WTC11 (cell line): ENCODE results near the gene HOXB8. TPM values are rescaled to one million over a fixed set of nuclear protein-coding genes. Genes with fewer than 3 reads are reported as not detected.

Experiments used
- ATAC-seq: fragments of 200-7000 bp; cut with Tn5 transposase; 2 replicates; pipeline ENCODE4 v1.10.0; 2021; ENCODE audit warnings: mild to moderate bottlenecking, moderate library complexity
- CTCF ChIA-PET: fragments of 300-600 bp; sonication (Branson Sonifier 250); formaldehyde crosslinking; loops from one replicate; lab custom pipeline; 2021; ENCODE audit warnings: antibody characterized with exemption; lab: Charles Lee
- POLR2A ChIA-PET: fragments of 350-600 bp; sonication (Branson Sonifier 250); formaldehyde crosslinking; loops from one replicate; lab custom pipeline; 2021; ENCODE audit warnings: antibody characterized with exemption; lab: Charles Lee
- DNase-seq: peaks from one replicate; pipeline ENCODE4 v3.0.0; 2021; ENCODE audit warnings: low spot score
- H3K27ac Mint-ChIP-seq: 2 replicates; pipeline ENCODE4 v1.8.0; 2021; ENCODE audit warnings: mixed read lengths
- H3K27me3 Mint-ChIP-seq: 2 replicates; pipeline ENCODE4 v1.8.0; 2021; ENCODE audit warnings: low read depth, mild to moderate bottlenecking, moderate library complexity, mixed read lengths
- H3K36me3 Mint-ChIP-seq: 2 replicates; pipeline ENCODE4 v1.8.0; 2021; ENCODE audit warnings: mixed read lengths
- H3K4me1 Mint-ChIP-seq: 2 replicates; pipeline ENCODE4 v1.8.0; 2022; ENCODE audit warnings: mixed read lengths
- H3K4me3 Mint-ChIP-seq: 2 replicates; pipeline ENCODE4 v1.8.0; 2021; ENCODE audit warnings: mild to moderate bottlenecking, moderate library complexity, mixed read lengths
- H3K9me3 Mint-ChIP-seq: 2 replicates; pipeline ENCODE4 v1.8.0; 2021; ENCODE audit warnings: mixed read lengths
- ATF3 ChIP-seq: sonication (generic); formaldehyde crosslinking; conservative IDR thresholded peaks from 2 replicates; pipeline ENCODE4 v1.8.1; 2022; ENCODE audit warnings: mild to moderate bottlenecking, missing genetic modification reagents
- ATF6 ChIP-seq: sonication (generic); formaldehyde crosslinking; IDR thresholded peaks from 2 replicates; pipeline ENCODE4 v1.8.1; 2023; ENCODE audit warnings: mild to moderate bottlenecking, missing genetic modification reagents
- CREB1 ChIP-seq: sonication (generic); formaldehyde crosslinking; IDR thresholded peaks from 2 replicates; pipeline ENCODE4 v1.8.0; 2023; ENCODE audit warnings: mild to moderate bottlenecking, missing genetic modification reagents
- CREM ChIP-seq: sonication (generic); formaldehyde crosslinking; IDR thresholded peaks from 2 replicates; pipeline ENCODE4 v1.8.1; 2022; ENCODE audit warnings: mild to moderate bottlenecking, missing genetic modification reagents, moderate library complexity
- EMX1 ChIP-seq: fragments of 250-450 bp; sonication (Bioruptor Pico); IDR thresholded peaks from 2 replicates; pipeline ENCODE4 v1.8.0; 2021; ENCODE audit warnings: mild to moderate bottlenecking
- FOXP4 ChIP-seq: sonication (generic); formaldehyde crosslinking; IDR thresholded peaks from 2 replicates; pipeline ENCODE4 v1.8.0; 2022; ENCODE audit warnings: mild to moderate bottlenecking, missing genetic modification reagents
- IRF1 ChIP-seq: sonication (generic); formaldehyde crosslinking; IDR thresholded peaks from 2 replicates; pipeline ENCODE4 v1.8.0; 2023; ENCODE audit warnings: missing genetic modification reagents
- IRF2 ChIP-seq: sonication (generic); formaldehyde crosslinking; IDR thresholded peaks from 2 replicates; pipeline ENCODE4 v1.8.0; 2022; ENCODE audit warnings: low read depth, missing genetic modification reagents, borderline replicate concordance
- MXD4 ChIP-seq: fragments of 250-450 bp; sonication (Bioruptor Pico); IDR thresholded peaks from 2 replicates; pipeline ENCODE4 v1.8.0; 2021; ENCODE audit warnings: mild to moderate bottlenecking, moderate library complexity, borderline replicate concordance
- NFE2L1 ChIP-seq: sonication (generic); formaldehyde crosslinking; IDR thresholded peaks from 2 replicates; pipeline ENCODE4 v1.8.1; 2023; ENCODE audit warnings: missing genetic modification reagents
- NR1H2 ChIP-seq: sonication (generic); formaldehyde crosslinking; IDR thresholded peaks from 2 replicates; pipeline ENCODE4 v1.9.0; 2021; ENCODE audit warnings: mild to moderate bottlenecking, moderate library complexity, missing genetic modification reagents
- NR3C1 ChIP-seq: sonication (generic); formaldehyde crosslinking; conservative IDR thresholded peaks from 2 replicates; pipeline ENCODE4 v1.8.1; 2023; ENCODE audit warnings: low read depth, mild to moderate bottlenecking, missing genetic modification reagents
- PREB ChIP-seq: sonication (generic); formaldehyde crosslinking; IDR thresholded peaks from 2 replicates; pipeline ENCODE4 v1.8.1; 2022; ENCODE audit warnings: mild to moderate bottlenecking, missing genetic modification reagents, moderate library complexity, borderline replicate concordance
- RORB ChIP-seq: fragments of 250-450 bp; sonication (Bioruptor Pico); IDR thresholded peaks from 2 replicates; pipeline ENCODE4 v1.9.0; 2021; ENCODE audit warnings: mild to moderate bottlenecking
- TEAD1 ChIP-seq: sonication (generic); formaldehyde crosslinking; IDR thresholded peaks from 2 replicates; pipeline ENCODE4 v1.8.0; 2022; ENCODE audit warnings: mild to moderate bottlenecking, missing genetic modification reagents
- TEAD4 ChIP-seq: sonication (generic); formaldehyde crosslinking; IDR thresholded peaks from 2 replicates; pipeline ENCODE4 v1.8.0; 2022; ENCODE audit warnings: mild to moderate bottlenecking, missing genetic modification reagents
- TP53 ChIP-seq: sonication (generic); formaldehyde crosslinking; IDR thresholded peaks from 2 replicates; pipeline ENCODE4 v1.8.1; 2023; ENCODE audit warnings: mild to moderate bottlenecking, missing genetic modification reagents
- USF2 ChIP-seq: sonication (generic); formaldehyde crosslinking; IDR thresholded peaks from 2 replicates; pipeline ENCODE4 v1.8.1; 2023; ENCODE audit warnings: mild to moderate bottlenecking, missing genetic modification reagents, moderate library complexity
- ZBTB43 ChIP-seq: sonication (generic); formaldehyde crosslinking; IDR thresholded peaks from 2 replicates; pipeline ENCODE4 v1.8.1; 2023; ENCODE audit warnings: mild to moderate bottlenecking, missing genetic modification reagents
- ZMAT4 ChIP-seq: fragments of 250-450 bp; sonication (Bioruptor Pico); IDR thresholded peaks from 2 replicates; pipeline ENCODE4 v1.9.0; 2021; ENCODE audit warnings: mild to moderate bottlenecking
- ZNF138 ChIP-seq: sonication (generic); formaldehyde crosslinking; conservative IDR thresholded peaks from 2 replicates; pipeline ENCODE4 v1.8.1; 2022; ENCODE audit warnings: mild to moderate bottlenecking, moderate library complexity, missing genetic modification reagents
- ZNF219 ChIP-seq: sonication (generic); formaldehyde crosslinking; IDR thresholded peaks from 2 replicates; pipeline ENCODE4 v1.8.0; 2023; ENCODE audit warnings: missing genetic modification reagents, mild to moderate bottlenecking, borderline replicate concordance
- ZNF396 ChIP-seq: fragments of 250-450 bp; sonication (Bioruptor Pico); IDR thresholded peaks from 2 replicates; pipeline ENCODE4 v1.8.0; 2021; ENCODE audit warnings: mild to moderate bottlenecking, moderate library complexity, borderline replicate concordance
- ZNF416 ChIP-seq: fragments of 250-450 bp; sonication (Bioruptor Pico); IDR thresholded peaks from 2 replicates; pipeline ENCODE4 v1.9.0; 2021; ENCODE audit warnings: mild to moderate bottlenecking, inconsistent platforms
- ZNF671 ChIP-seq: fragments of 250-450 bp; sonication (Bioruptor Pico); IDR thresholded peaks from 2 replicates; pipeline ENCODE4 v1.8.0; 2021; ENCODE audit warnings: mild to moderate bottlenecking
- total RNA-seq: library from RNA; stranded (reverse); gene quantifications from 3 replicates; pipeline ENCODE4 v1.2.3, GENCODE V29; 2021

HOXB8 gene
- total RNA-seq, 1 experiment from 2014 or later, result not detected

GRCh38 chr17:48629411-48629759 is 14.3 kb upstream of the HOXB8 start:
- Mint-ChIP-seq H3K9me3 (no peaks in the 10 kb centered on the region), H3K36me3 (no peaks in the 10 kb centered on the region; the same call in 1 of the 2 replicates), H3K4me1 (peaks cover 23% of the 10 kb centered on the region), H3K27me3 (peaks cover 100% of the 10 kb centered on the region; the same call in 1 of the 2 replicates), H3K27ac (no peak overlapping the region), H3K4me3 (no peak overlapping the region)
- CTCF ChIA-PET, result interaction anchor here (0.6 to 1.1 kb wide), 2 partner anchors 11 to 36 kb away, joined by 3 read pairs; partner anchors contain the start of gene HOXB5
- DNase-seq, result no peak
- ATAC-seq, result no peak
- TF ChIP-seq ZNF671 (CRISPR knock-in tag), result no peak
- no peak for TF ChIP-seq TP53 (CRISPR knock-in tag)
- TF ChIP-seq ATF6, result no peak
- no peak for TF ChIP-seq ZNF138 (CRISPR knock-in tag)
- TF ChIP-seq ZNF396 (CRISPR knock-in tag), result no peak
- no peak for TF ChIP-seq IRF2 (CRISPR knock-in tag)
- TF ChIP-seq NR3C1, result no peak
- no peak for TF ChIP-seq RORB
- TF ChIP-seq MXD4 (CRISPR knock-in tag), result no peak
- TF ChIP-seq PREB (CRISPR knock-in tag), result no peak
- TF ChIP-seq USF2, result no peak
- no peak for TF ChIP-seq ATF3
- no peak for TF ChIP-seq NR1H2 (CRISPR knock-in tag)
- POLR2A ChIA-PET, result no interaction called here

GRCh38 chr17:48628649-48629410 is 13.7 kb upstream of the HOXB8 start:
- DNase-seq, result no peak
- Mint-ChIP-seq H3K27ac (no peak overlapping the region), H3K4me3 (no peak overlapping the region), H3K27me3 (peaks cover 100% of the 10 kb centered on the region; the same call in 1 of the 2 replicates), H3K4me1 (peaks cover 23% of the 10 kb centered on the region), H3K36me3 (no peaks in the 10 kb centered on the region; the same call in 1 of the 2 replicates), H3K9me3 (no peaks in the 10 kb centered on the region)
- no peak for ATAC-seq
- CTCF ChIA-PET, result interaction anchor here (0.6 to 1.1 kb wide), 3 partner anchors 8 to 35 kb away, joined by 3 to 7 read pairs (median 3); partner anchors contain the start of gene HOXB5
- POLR2A ChIA-PET, result no interaction called here
- TF ChIP-seq ZBTB43 (CRISPR knock-in tag) (no peak), EMX1 (CRISPR knock-in tag) (no peak), ZNF219 (no peak), CREM (CRISPR knock-in tag) (no peak), ZNF416 (no peak), ZMAT4 (no peak), NR3C1 (no peak), TEAD1 (CRISPR knock-in tag) (no peak), NFE2L1 (no peak), FOXP4 (CRISPR knock-in tag) (no peak), CREB1 (CRISPR knock-in tag) (no peak), MXD4 (CRISPR knock-in tag) (no peak), TEAD4 (no peak), IRF1 (CRISPR knock-in tag) (no peak), IRF2 (CRISPR knock-in tag) (no peak)
